ENCODE results near the gene OR13H1. TPM values are rescaled to one million over a fixed set of nuclear protein-coding genes. Genes with fewer than 3 reads are reported as not detected.

OR13H1 gene
- total and polyA plus RNA-seq, 2 of the 4 experiments (the other 2 are of a cell fraction): not detected

GRCh38 chrX:131513159-131513914 lies 30.5 kb upstream of the OR13H1 start:
- H2BK5ac ChIP-seq (ENCODE audit: low read depth, low read length, poor library complexity, severe bottlenecking): no peak overlapping the region
- intact Hi-C loops (cut with micrococcal nuclease) (no loop called here), in situ Hi-C loops (cut with MboI; ENCODE audit: low sequenced_read_pairs) (no loop called here), dilution Hi-C loops (cut with HindIII; ENCODE audit: low sequenced_read_pairs, unreplicated experiment) (no loop called here)
- no peak overlapping the region for H4K91ac ChIP-seq (ENCODE audit: insufficient read depth, low read depth, low read length)
- no peak for DNase-seq
- no peak overlapping the region for H2BK15ac ChIP-seq (ENCODE audit: low read depth, low read length)
- no peak overlapping the region for H3K4me2 ChIP-seq (ENCODE audit: low read depth, low read length)
- H3K27ac ChIP-seq (ENCODE audit: insufficient read depth, low read length): no peak overlapping the region
- no peak overlapping the region for H2BK20ac ChIP-seq (ENCODE audit: low read depth, low read length)
- H2AFZ ChIP-seq (replicated peaks; ENCODE audit: low read length, poor library complexity): no peak overlapping the region
- no peaks in the 10 kb centered on the region for H4K20me1 ChIP-seq (ENCODE audit: insufficient read depth, low read length)
- no peak overlapping the region for H3K9ac ChIP-seq (ENCODE audit: low read depth, low read length)
- no peaks in the 10 kb centered on the region for H3K9me1 ChIP-seq (ENCODE audit: insufficient read depth, low read length)
- H2BK120ac ChIP-seq (ENCODE audit: low read depth, low read length): no peak overlapping the region
- H2AK9ac ChIP-seq (replicated peaks; ENCODE audit: low read depth, low read length, poor library complexity): no peak overlapping the region
- H3K56ac ChIP-seq (ENCODE audit: extremely low read depth, insufficient read depth, low read length): no peak overlapping the region
- no peak overlapping the region for H3K14ac ChIP-seq (replicated peaks; ENCODE audit: low read depth, low read length)
- H3K4me1 ChIP-seq (ENCODE audit: control insufficient read depth, insufficient read depth, low read length): no peaks in the 10 kb centered on the region
- BruUV-seq (replicated peaks): no TSS peak
- no peak overlapping the region for H4K8ac ChIP-seq (ENCODE audit: low read depth in 2 of 2, low read length in 2 of 2)
- H3K18ac ChIP-seq (ENCODE audit: low read depth, low read length): no peak overlapping the region
- H3K23ac ChIP-seq (ENCODE audit: low read depth, low read length): no peak overlapping the region
- ATAC-seq (ENCODE audit: low read depth): no peak
- H3K36me3 ChIP-seq (ENCODE audit: control insufficient read depth, insufficient read depth, low read length): no peaks in the 10 kb centered on the region
- 80% methylated on average over 3 of the region's 9 CpGs; no CpG with 5 or more reads in 1 of the 2 experiments for WGBS, 2 experiments (ENCODE audit: extremely low coverage in 2 of 2, insufficient read length in 1 of 2)
- H3K79me1 ChIP-seq (ENCODE audit: low read depth in 1 of 2, low read length in 2 of 2): no peaks in the 10 kb centered on the region
- POLR2A ChIA-PET (ENCODE audit: unreplicated experiment): no interaction called here
- H2AK5ac ChIP-seq (ENCODE audit: low read depth, low read length): no peak overlapping the region
- H3K4me3 ChIP-seq (ENCODE audit: insufficient read depth, low read depth, low read length): no peak overlapping the region
- H4K5ac ChIP-seq (ENCODE audit: low read depth, low read length): no peak overlapping the region
- CTCF ChIA-PET: no interaction called here
- H3K9me3 ChIP-seq (ENCODE audit: control insufficient read depth, insufficient read depth, low read length): peaks cover 3% of the 10 kb centered on the region; the same call in 1 of the 2 replicates
- no peak overlapping the region for H3K4ac ChIP-seq (ENCODE audit: low read depth, low read length)
- H3K27me3 ChIP-seq (ENCODE audit: control insufficient read depth, insufficient read depth, low read length): peaks cover 2% of the 10 kb centered on the region; the same call in 1 of the 2 replicates
- no peak for TF ChIP-seq CEBPB (IDR thresholded peaks at IDR 0.05; ENCODE audit: low read depth, low read length)
- no peak for TF ChIP-seq MXI1 (IDR thresholded peaks at IDR 0.05; ENCODE audit: borderline replicate concordance, low read depth, low read length)
- TF ChIP-seq RCOR1 (IDR thresholded peaks at IDR 0.05; ENCODE audit: insufficient replicate concordance, low read length): no peak
- no peak for TF ChIP-seq MAZ (IDR thresholded peaks at IDR 0.05; ENCODE audit: borderline replicate concordance, low read depth, low read length)
- TF ChIP-seq CTCF (conservative IDR thresholded peaks at IDR 0.05; ENCODE audit: low read depth, low read length): no peak
- TF ChIP-seq POLR2A (IDR thresholded peaks at IDR 0.05; ENCODE audit: low read depth, low read length): no peak
- no peak for TF ChIP-seq RFX5 (IDR thresholded peaks at IDR 0.05; ENCODE audit: low read depth, low read length)
- no peak for TF ChIP-seq CHD1 (IDR thresholded peaks at IDR 0.05; ENCODE audit: low read depth, low read length)
- no peak for TF ChIP-seq MAFK (IDR thresholded peaks at IDR 0.05; ENCODE audit: low read depth, low read length)
